Endothelial cell of umbilical vein (primary cell): ENCODE measurements around the gene SEMA5A. TPM values are rescaled to one million over a fixed set of nuclear protein-coding genes. Genes with fewer than 3 reads are reported as not detected.

Experiments used
- BruUV-seq: library from RNA; stranded (reverse); fragments of 400-500 nt; replicated peaks from 2 replicates; lab custom pipeline; 2021; lab: Mats Ljungman, UMichigan
- CTCF ChIA-PET: fragments of 300-600, 350-600 bp; sonication (Branson Sonifier 250); formaldehyde crosslinking; loops from one replicate; lab custom pipeline; 2021; ENCODE audit warnings: antibody characterized with exemption, inconsistent platforms; lab: Charles Lee
- POLR2A ChIA-PET: fragments of 300-600, 350-600 bp; sonication (Branson Sonifier 250); formaldehyde crosslinking; loops from one replicate; lab custom pipeline; 2021; ENCODE audit warnings: antibody characterized with exemption, inconsistent platforms; lab: Charles Lee
- DNase-seq: peaks from one replicate; pipeline ENCODE4 v3.0.0-alpha.2; 2011; ENCODE audit warnings: low read depth, low spot score
- FAIRE-seq: peaks from 2 replicates; lab custom pipeline; 2011; peaks lifted over from hg19 to GRCh38; lab: Jason Lieb, UNC
- H2AFZ ChIP-seq: 2 replicates; pipeline ENCODE4 v1.6.0; 2012; ENCODE audit warnings: low read depth, low read length, control low read depth, inconsistent platforms
- H3K27ac ChIP-seq: 2 replicates; pipeline ENCODE4 v1.5.1; 2011; ENCODE audit warnings: low read depth, mild to moderate bottlenecking, control low read depth, low read length, moderate library complexity; ENCODE audit not compliant: insufficient read depth
- H3K27me3 ChIP-seq, 2 experiments: 2 replicates each; pipeline versions ENCODE4 v1.6.0 to v1.6.1; 2011; ENCODE audit warnings: low read length in 2 of 2, mixed read lengths in 1 of 2; ENCODE audit not compliant: control insufficient read depth in 2 of 2, insufficient read depth in 2 of 2
- H3K36me3 ChIP-seq, 2 experiments: 2 replicates in 1 of 2; 3 replicates in 1 of 2; pipeline ENCODE4 v1.5.1; 2011; ENCODE audit warnings: low read length in 2 of 2, mild to moderate bottlenecking in 1 of 2, moderate library complexity in 1 of 2; ENCODE audit not compliant: control insufficient read depth in 2 of 2, insufficient read depth in 2 of 2; ENCODE audit errors: extremely low read depth in 1 of 2
- H3K4me1 ChIP-seq: 3 replicates; pipeline ENCODE4 v1.5.1; 2011; ENCODE audit warnings: mild to moderate bottlenecking, low read length; ENCODE audit not compliant: control insufficient read depth, insufficient read depth; ENCODE audit errors: extremely low read depth
- H3K4me2 ChIP-seq: 2 replicates; pipeline ENCODE4 v1.6.1; 2011; ENCODE audit warnings: low read length, control low read depth, mixed read lengths; ENCODE audit not compliant: insufficient read depth
- H3K4me3 ChIP-seq, 3 experiments: fragments of 200-600 bp in 1 of 3; sonication (generic), shearing (Covaris generic) in 1 of 3; replicated peaks in 1 of 3; 2 replicates each; pipeline ENCODE4 v1.5.1; 2011 to 2016; ENCODE audit warnings: control low read depth in 3 of 3, low read length in 3 of 3, mild to moderate bottlenecking in 2 of 3, inconsistent platforms in 1 of 3, low read depth in 1 of 3, moderate library complexity in 1 of 3; ENCODE audit not compliant: insufficient read depth in 1 of 3
- H3K79me2 ChIP-seq: 2 replicates; pipeline ENCODE4 v1.6.0; 2012; ENCODE audit warnings: low read length, inconsistent platforms; ENCODE audit not compliant: control insufficient read depth, insufficient read depth
- H3K9ac ChIP-seq: replicated peaks from 2 replicates; pipeline ENCODE3; 2011; ENCODE audit warnings: low read length, control low read depth; ENCODE audit not compliant: insufficient read depth; ENCODE audit errors: extremely low read depth
- H3K9me1 ChIP-seq: replicated peaks from 3 replicates; pipeline ENCODE4 v1.6.0; 2011; ENCODE audit warnings: mild to moderate bottlenecking, low read length; ENCODE audit not compliant: control insufficient read depth, insufficient read depth; ENCODE audit errors: extremely low read depth
- H3K9me3 ChIP-seq: replicated peaks from 2 replicates; pipeline ENCODE4 v1.5.1; 2012; ENCODE audit warnings: low read length, inconsistent platforms; ENCODE audit not compliant: control insufficient read depth, insufficient read depth
- H4K20me1 ChIP-seq: replicated peaks from 2 replicates; pipeline ENCODE3; 2011; ENCODE audit warnings: mild to moderate bottlenecking, low read length; ENCODE audit not compliant: control insufficient read depth, insufficient read depth; ENCODE audit errors: extremely low read depth
- CTCF ChIP-seq, 2 donors: IDR thresholded peaks; 1 replicate in 1 of 2; 2 replicates in 1 of 2; pipeline ENCODE4 v1.5.1; 2011; ENCODE audit warnings: low read length in 2 of 2, mild to moderate bottlenecking in 2 of 2, moderate library complexity in 2 of 2, control low read depth in 1 of 2, inconsistent platforms in 1 of 2, low read depth in 1 of 2; ENCODE audit not compliant: insufficient read depth in 1 of 2; ENCODE audit errors: extremely low read depth in 1 of 2
- EZH2 ChIP-seq: IDR thresholded peaks from 2 replicates; pipeline ENCODE4 v1.6.1; 2012; ENCODE audit warnings: borderline replicate concordance, low read depth, mild to moderate bottlenecking, moderate library complexity, low read length, inconsistent platforms; ENCODE audit not compliant: severe bottlenecking
- FOS ChIP-seq: IDR thresholded peaks from 2 replicates; pipeline ENCODE4 v1.6.1; 2011; ENCODE audit warnings: mild to moderate bottlenecking, low read length, moderate library complexity, borderline replicate concordance; ENCODE audit not compliant: insufficient read depth
- GATA2 ChIP-seq: IDR thresholded peaks from 2 replicates; pipeline ENCODE4 v1.7.0; 2011; ENCODE audit warnings: low read depth, mild to moderate bottlenecking, moderate library complexity, mixed read lengths, low read length; ENCODE audit not compliant: insufficient read length, insufficient read depth
- JUN ChIP-seq: IDR thresholded peaks from 2 replicates; pipeline ENCODE4 v1.6.1; 2011; ENCODE audit warnings: borderline replicate concordance, low read depth; ENCODE audit not compliant: insufficient read length, insufficient read depth
- MYC ChIP-seq: IDR thresholded peaks from one replicate; pipeline ENCODE4 v1.6.1; 2011; ENCODE audit warnings: mild to moderate bottlenecking, low read depth, low read length
- POLR2A ChIP-seq: IDR thresholded peaks from 2 replicates; pipeline ENCODE4 v1.6.1; 2012; ENCODE audit warnings: low read depth, mild to moderate bottlenecking, control low read depth, low read length
- POLR2AphosphoS5 ChIP-seq: IDR thresholded peaks from 2 replicates; pipeline ENCODE4 v1.6.1; 2012; ENCODE audit warnings: low read depth, mild to moderate bottlenecking, control low read depth, low read length, moderate library complexity; ENCODE audit not compliant: insufficient read depth
- dilution Hi-C: fragments of 300-500 bp; cut with MboI; formaldehyde crosslinking; loops from one replicate; pipeline ENCODE4 v1.15.0; 2019; ENCODE audit warnings: low sequenced_read_pairs; ENCODE audit not compliant: extremely low pct_ligation_motif_present
- intact Hi-C: fragments of 100-400 bp; cut with micrococcal nuclease; formaldehyde crosslinking; loops from one replicate; pipeline ENCODE4 v1.10.0; 2022
- polyA plus RNA-seq, 4 experiments: library from polyadenylated mRNA; depleted of rRNA in 3 of 4; stranded (reverse) in 3 of 4; unstranded in 1 of 4; fragments of >200 nt; gene quantifications; 2 replicates each; pipeline versions ENCODE4 v1.2.1 to v1.2.3, GENCODE V29; 2011 to 2012; ENCODE audit warnings: missing spikeins in 1 of 4
- total RNA-seq: library from RNA; stranded (reverse); gene quantifications from 2 replicates; pipeline ENCODE4 v1.2.3, GENCODE V29; 2021
- TF ChIP-seq, protein P1 (sequence below): IDR thresholded peaks from 2 replicates; pipeline ENCODE4 v1.6.1; 2011; ENCODE audit not compliant: insufficient read depth, insufficient read length

The SEMA5A gene
- total and polyA plus RNA-seq, 2 donors (not counting 3 experiments of a cell fraction or from before 2014, with no cell fraction given): 0.04 to 0.06 TPM

GRCh38 chr5:9067154-9067553, 478.7 kb downstream of the SEMA5A start:
- Histone ChIP-seq H3K27me3 (no peaks in the 10 kb centered on the region), H3K9ac (no peak overlapping the region), H3K4me3 (no peak overlapping the region), H3K4me2 (no peak overlapping the region), H3K27ac (no peak overlapping the region), H3K9me1 (no peaks in the 10 kb centered on the region), H3K36me3 (no peaks in the 10 kb centered on the region), H3K9me3 (no peaks in the 10 kb centered on the region), H3K4me1 (no peaks in the 10 kb centered on the region), H2AFZ (no peak overlapping the region), H3K79me2 (no peaks in the 10 kb centered on the region), H4K20me1 (no peaks in the 10 kb centered on the region)
- no peak for FAIRE-seq
- dilution Hi-C loops: no loop called here
- ChIA-PET CTCF (interaction anchor here (0.6 kb wide), 1 partner anchor 554 kb away, joined by 3 read pairs; no protein-coding TSS in a partner anchor), POLR2A (no interaction called here)
- no peak for DNase-seq
- intact Hi-C loops: no loop called here
- TF ChIP-seq FOS: no peak
- TF ChIP-seq CTCF (IDR thresholded peaks at IDR 0.05; ENCODE audit: extremely low read depth in 1 of 2, insufficient read depth in 1 of 2, low read depth in 1 of 2, low read length in 2 of 2): no peak
- TF ChIP-seq, protein P1, sequence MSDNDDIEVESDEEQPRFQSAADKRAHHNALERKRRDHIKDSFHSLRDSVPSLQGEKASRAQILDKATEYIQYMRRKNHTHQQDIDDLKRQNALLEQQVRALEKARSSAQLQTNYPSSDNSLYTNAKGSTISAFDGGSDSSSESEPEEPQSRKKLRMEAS: no peak
- TF ChIP-seq JUN: no peak
- no peak for TF ChIP-seq MYC
- TF ChIP-seq POLR2AphosphoS5: no peak
- no peak for TF ChIP-seq GATA2
- no peak for TF ChIP-seq EZH2
- no peak for TF ChIP-seq POLR2A
- BruUV-seq: no TSS peak
